DMS153 (cell line): ENCODE measurements around the gene XRCC5.

ENCODE experiments used
- DNase-seq: peaks from one replicate; lab custom pipeline; 2025; lab: John Stamatoyannopoulos, UW

Gene XRCC5

GRCh38 chr2:216159144-216159543 lies 50.0 kb downstream of the XRCC5 start:
- no peak for DNase-seq

GRCh38 chr2:216159646-216160045 lies 50.5 kb downstream of the XRCC5 start:
- DNase-seq, result no peak

- DNase-seq, result no peak
These were observed 51.6 kb downstream of the XRCC5 start for GRCh38 chr2:216160786-216161185.

GRCh38 chr2:216161967-216162366 lies 52.8 kb downstream of the XRCC5 start:
- DNase-seq, result no peak

- no peak for DNase-seq
These were observed 54.4 kb downstream of the XRCC5 start for GRCh38 chr2:216163518-216163917.

- no peak for DNase-seq
These were observed 54.9 kb downstream of the XRCC5 start for GRCh38 chr2:216164087-216164486.

- no peak for DNase-seq
These were observed 55.4 kb downstream of the XRCC5 start for GRCh38 chr2:216164576-216164975.

GRCh38 chr2:216165711-216166110 lies 56.6 kb downstream of the XRCC5 start:
- no peak for DNase-seq

- no peak for DNase-seq
These were observed 59.9 kb downstream of the XRCC5 start for GRCh38 chr2:216169087-216169486.

- DNase-seq, result no peak
These were observed 61.1 kb downstream of the XRCC5 start for GRCh38 chr2:216170076-216170763.

- no peak for DNase-seq
These were observed 61.9 kb downstream of the XRCC5 start for GRCh38 chr2:216171011-216171410.

GRCh38 chr2:216172493-216172892 lies 63.3 kb downstream of the XRCC5 start:
- no peak for DNase-seq

- no peak for DNase-seq
These were observed 69.9 kb downstream of the XRCC5 start for GRCh38 chr2:216179015-216179414.

GRCh38 chr2:216181351-216181750 lies 72.2 kb downstream of the XRCC5 start:
- no peak for DNase-seq

- DNase-seq, result no peak
These were observed 72.9 kb downstream of the XRCC5 start for GRCh38 chr2:216181953-216182461.

- DNase-seq, result no peak
These were observed 74.3 kb downstream of the XRCC5 start for GRCh38 chr2:216183462-216183861.

- no peak for DNase-seq
These were observed 79.4 kb downstream of the XRCC5 start for GRCh38 chr2:216188559-216188850.

GRCh38 chr2:216188956-216189355 lies 79.8 kb downstream of the XRCC5 start:
- DNase-seq, result no peak

GRCh38 chr2:216189410-216189809 lies 80.3 kb downstream of the XRCC5 start:
- DNase-seq, result no peak

GRCh38 chr2:216192181-216192580 lies 83.0 kb downstream of the XRCC5 start:
- no peak for DNase-seq

GRCh38 chr2:216192931-216193330 lies 83.8 kb downstream of the XRCC5 start:
- no peak for DNase-seq

- no peak for DNase-seq
These were observed 84.9 kb downstream of the XRCC5 start for GRCh38 chr2:216194013-216194412.

- DNase-seq, result no peak
These were observed 85.4 kb downstream of the XRCC5 start for GRCh38 chr2:216194561-216194960.

- no peak for DNase-seq
These were observed 86.4 kb downstream of the XRCC5 start for GRCh38 chr2:216195565-216196029.
